ENCODE measurements around the gene JMJD1C.
A peak's percentile ranks its signal among the peaks of the same experiment; 100 is the strongest.

The JMJD1C gene

DNA sequence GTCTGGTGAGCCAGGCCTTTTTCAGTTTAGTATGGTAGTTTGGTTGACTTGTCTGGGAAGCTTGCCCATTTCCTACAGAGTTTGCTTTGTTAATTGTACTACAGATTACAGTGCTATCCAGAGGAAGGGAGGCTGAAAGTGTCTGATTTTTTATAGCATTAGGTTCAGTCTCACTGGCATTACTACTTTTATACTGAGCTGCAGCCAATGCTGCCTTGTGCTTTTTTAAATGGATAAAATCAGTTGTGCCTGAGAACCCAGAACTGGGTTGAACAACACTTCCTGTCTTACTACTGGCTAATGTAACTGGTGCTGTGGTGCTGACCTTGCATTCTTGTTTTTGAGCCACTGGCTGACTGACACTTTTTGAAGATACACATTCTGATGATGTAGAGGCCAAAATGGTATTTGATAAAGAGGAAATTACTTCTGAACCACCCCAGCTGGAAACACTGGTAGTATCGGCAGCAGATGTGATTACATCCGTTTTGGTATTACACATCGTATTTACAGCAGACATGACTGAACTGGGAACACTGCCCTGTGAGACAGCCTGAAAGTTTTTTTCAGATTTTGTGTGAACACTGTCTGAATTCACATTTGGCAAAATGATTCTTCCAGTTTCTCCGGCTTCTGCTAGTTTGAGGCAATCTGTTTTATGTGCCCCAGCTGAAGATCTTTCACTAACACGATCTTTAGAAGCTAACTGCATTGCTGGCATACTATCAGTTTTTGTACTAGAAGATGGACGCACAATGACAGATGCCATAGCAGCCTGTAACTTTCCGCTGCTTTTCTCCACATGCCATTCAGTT lies 258.6 kb downstream of the JMJD1C start:
- peak; percentile 54 for DNase-seq

DNA sequence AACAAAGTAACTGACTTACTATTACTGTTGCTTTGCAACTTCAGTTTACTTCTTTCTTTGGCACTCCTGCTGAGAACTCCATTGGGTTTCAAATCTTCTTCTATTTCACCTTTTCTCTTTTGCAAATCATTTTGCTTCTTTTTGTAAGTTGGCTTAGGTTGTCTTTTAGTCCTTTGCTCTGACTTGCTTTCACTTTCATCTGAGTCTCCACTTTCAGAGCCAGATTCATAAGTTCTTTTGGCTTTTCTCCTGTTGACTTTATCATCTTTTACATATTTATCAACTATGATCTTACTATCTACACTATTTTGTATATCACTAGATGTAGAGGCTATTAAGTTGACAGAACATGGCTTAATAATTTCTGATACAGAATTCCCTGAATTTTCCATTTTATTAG lies 259.2 kb downstream of the JMJD1C start:
- DNase-seq, result no peak

DNA sequence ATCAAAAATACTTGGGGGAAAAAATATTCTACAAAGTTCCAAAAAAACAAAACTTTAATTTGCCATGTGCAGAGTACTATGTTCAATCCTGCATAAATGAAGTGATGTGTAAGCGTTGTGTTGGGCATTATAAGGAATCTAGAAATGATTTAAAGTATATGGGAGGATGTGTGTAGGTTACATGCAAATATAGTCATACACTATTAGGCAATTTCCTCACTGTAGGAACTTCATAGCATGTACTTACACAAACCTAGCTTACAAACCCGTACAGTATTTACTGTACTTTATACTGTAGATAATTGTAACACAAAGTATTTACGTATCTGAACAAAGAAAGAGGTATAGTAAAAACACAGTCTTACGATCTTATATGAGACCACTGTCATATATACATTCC lies 260.4 kb downstream of the JMJD1C start:
- DNase-seq, result no peak

DNA sequence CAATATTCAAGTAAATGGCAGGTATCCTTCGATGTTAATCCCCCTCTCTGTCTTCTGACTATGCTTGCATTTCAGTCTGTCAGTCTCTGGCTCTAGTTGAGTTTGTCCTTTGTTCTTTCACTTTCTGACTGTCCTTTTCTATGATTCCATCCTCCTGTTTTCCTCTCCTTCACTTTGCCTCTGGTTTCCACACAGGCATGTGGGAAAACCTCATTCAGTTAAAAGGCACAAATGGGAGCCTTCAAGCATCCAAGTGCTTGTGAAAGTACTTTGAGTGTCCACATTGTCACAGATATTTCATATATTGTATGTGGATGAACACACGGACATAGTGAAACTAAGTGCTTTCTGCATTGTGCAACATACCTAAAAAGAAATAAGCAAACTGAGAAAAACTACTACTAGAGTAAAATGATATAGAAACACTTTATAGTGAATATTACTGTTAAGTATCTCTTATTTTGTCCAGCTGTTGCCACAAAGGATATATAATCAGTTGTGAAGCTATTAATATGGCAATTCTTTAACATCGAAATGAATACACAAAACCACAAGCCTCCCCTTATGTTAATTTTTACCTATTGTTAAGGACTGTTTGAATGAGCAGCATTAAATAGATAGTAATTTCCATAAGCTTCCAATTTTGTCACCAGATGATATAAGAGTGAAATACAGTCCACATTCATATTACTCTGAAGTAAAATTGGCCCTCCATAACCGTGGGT lies 260.9 kb downstream of the JMJD1C start:
- DNase-seq, result no peak

DNA sequence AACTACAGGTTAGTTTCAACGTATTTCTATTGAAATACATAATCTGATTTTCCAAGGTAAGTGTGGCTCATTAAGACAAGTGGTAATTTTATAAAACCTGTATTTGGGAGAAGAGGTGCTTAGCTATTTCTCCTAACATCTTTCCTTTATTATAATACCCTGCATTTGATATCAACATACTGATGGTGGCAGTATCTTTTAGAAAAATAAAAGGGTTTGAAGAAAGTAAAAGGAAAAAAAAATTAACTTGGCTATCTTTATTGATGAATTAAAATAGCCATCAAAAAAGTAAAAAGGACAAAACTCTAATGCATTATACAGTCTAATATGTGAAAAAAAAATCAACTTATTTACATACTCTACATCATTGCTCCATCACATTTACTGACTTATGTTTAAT lies 264.7 kb downstream of the JMJD1C start:
- no peak for DNase-seq

DNA sequence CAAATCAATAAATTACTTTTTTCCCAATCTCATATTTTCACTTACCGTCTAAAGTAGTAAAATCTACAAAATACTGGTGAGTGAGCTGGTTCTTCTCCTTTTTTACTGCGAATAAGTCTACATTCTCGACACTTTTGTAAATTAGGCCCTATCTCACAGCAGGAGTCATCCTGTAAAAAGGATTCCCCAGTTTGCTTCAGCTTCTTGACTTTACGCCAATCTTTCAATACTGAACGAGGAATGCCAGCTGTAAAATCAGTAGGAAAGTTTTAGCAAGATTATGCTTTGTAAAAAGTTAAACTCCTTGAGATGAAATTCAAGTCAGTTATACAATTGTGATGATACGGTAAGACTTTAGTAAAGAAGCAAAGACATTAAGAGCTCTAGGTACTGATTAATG lies 265.3 kb downstream of the JMJD1C start:
- no peak for DNase-seq

DNA sequence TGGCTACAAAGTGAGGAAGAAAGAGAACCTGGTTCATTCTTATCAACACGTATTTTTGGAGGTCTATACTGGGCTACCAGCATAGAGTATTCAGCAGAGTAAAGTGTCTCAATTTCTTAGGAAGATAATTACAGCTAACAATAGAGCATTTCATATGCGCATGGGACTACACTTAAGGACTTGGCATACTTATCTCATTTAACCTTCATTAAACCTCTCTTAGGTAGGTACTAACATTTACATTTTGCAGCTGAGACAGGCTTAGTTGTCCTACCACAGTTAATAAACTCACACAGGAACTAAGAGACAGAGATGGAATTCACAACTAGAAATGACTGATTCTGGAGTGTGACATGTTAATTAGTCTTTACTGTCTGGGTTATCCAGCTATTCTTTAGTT lies 266.1 kb downstream of the JMJD1C start:
- no peak for DNase-seq

DNA sequence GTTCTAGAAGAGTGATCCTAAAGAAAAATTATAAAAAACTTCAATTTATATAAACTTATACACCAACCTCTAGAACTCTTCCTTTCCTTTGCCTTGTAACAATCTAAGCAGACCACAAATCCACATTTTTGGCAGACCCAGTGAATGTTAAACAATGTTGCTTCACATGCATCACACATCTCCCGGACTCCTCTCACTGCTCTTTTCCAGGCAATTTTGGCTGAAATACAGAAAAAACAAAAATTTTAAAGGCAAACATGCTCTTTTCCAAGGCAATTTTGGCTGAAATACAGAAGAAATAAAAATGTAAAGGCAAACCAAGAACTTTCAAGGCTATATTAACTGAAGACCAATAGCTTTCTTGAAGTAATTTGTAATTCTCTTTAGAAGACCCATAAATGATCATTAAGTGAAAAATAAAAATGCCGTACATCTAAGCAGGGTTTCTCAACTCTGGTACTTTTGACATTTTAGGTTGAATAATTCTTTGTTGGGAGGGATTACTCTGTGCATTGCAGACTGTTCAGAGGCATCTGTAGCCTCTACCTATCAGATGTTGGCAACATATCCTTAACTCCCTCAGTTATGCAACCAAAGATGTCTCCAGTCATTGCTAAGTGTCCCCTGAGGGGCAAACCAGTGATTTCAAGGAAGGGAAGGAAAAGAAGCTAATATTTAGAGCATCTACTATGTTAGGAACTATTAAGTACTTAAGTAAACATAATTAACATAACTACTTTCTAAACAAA lies 268.3 kb downstream of the JMJD1C start:
- peak; percentile 68 for DNase-seq

DNA sequence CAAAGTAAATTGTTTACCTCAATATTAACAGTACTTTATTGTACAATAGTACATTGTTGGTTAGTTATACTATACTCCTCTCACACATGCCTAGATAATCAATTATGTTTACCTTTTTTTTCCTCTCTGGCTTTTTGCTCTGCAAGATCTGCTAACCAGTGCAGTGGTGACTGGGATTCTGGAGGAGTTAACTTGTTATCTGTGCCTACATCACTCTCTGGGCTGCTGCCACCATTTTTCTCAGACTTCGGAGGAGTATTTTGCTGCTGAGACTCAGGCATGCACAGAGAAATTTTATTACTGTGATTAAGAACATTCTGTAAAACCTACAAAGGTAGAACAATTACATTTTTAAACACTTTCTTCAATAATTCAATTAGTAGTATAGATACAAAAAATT lies 273.0 kb downstream of the JMJD1C start:
- no peak for DNase-seq

DNA sequence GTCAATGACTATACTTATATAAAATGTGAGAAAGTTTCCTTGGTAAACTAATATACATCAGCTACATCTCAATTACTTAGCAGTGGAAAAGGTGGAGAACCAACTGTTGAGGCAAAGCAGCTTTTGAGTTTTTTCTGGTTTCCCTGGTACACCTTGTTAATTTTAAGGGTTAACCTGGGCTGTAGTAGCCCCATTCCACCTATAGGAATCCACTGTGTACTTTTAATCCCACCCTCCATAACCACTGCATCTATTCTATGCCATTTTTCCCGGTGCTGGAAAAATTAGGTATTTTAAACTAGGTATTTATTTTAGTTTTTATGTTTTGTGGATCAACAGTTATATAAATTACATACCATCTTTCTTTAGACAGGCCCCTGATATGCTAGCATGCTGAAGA lies 290.2 kb downstream of the JMJD1C start:
- DNase-seq, result no peak

DNA sequence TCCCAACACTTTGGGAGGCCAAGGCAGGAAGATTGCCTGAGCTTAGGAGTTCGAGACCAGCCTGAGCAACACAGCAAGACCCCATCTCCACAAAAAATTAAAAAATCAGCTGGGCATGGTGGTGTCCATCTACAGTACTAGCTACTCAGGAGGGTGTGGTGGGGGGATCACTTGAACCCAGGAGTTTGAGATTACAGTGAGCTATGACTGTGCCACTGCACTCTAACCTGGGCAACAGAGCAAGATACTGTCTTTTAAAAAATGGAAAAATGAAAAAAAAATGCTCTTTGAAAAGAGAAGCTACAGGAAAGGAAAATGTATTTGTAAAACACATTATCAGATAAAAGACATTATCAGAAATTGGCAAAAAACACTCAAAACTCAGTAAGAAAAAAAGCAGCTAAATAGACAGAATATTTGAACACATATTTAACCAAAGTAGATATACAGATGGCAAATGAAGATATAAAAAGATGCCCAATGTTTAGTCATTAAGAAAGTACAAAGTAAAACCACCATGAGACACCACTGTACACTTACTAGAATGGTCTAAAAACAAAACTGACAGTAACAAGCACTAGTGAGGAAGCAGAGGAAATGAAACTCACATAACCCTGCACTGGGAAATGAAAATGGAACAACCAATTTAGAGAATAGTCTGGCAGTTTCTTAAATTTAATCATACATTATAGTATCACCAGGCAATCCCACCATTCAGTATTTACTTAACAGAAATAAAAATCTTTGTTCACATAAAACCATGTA lies 292.1 kb downstream of the JMJD1C start:
- DNase-seq, result no peak

DNA sequence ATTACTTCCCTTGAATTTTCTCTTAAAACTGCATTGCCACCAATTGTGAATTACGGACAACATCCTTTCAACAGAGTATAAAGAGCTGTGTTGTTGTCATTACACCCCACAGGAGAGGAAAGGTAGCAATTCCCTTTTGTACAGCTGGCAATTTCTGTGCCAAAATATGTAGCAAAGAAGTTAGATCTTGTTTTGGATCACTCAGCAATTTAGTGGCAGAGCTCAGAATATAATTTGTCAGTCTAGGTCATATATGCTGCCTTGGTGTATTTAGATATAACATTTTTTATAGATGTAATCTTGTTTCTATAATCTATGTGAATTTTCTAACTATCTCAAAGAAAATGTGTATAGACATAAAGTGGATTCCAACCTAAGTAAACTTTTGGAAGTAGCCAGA lies 293.9 kb downstream of the JMJD1C start:
- no peak for DNase-seq

DNA sequence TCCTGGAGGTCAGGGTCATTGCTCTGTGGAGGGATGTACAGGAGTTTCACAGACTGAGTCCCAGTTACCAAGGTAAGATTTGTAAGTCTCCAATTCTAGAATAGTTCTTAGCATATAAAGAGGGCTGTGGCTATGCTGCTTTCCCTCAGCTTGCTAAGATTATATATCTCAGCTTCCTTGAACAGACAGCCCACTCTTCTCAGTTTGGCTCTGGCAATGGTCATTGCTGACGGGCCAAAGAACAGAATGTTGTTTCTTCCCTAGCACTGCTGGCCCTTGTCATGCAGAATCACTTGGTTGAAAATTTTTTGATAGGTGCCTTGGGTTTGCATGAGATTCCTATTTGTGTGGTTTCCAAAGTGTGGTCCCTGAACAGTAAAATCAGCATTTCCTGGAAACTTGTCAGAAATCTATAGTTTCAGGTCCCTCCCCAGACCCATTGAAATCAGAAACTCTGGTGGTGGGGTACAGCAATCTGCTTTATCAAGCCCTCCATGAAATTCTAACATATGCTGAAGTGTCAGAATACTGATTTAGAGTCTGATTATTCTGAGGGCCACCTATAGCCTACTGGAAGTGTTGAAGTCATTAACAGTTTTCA lies 294.4 kb downstream of the JMJD1C start:
- no peak for DNase-seq

DNA sequence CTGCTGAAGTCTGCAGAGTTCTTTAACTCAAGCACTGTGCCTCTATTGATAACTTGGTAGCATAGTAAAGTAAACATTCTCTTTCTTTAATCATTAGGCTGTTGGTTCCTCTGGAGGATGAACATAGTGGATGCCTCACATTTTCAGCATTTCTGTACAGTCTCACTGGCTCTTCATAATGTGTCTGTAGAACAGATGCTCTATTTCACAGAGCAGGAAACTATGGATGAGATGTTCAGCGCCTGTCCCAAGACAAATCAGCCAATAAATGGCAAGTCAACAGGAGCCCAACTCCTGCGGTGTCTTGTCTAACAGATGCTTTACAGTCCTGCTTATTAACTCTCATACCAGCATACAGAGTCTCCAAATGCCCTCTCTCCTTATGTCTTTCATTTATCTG lies 296.2 kb downstream of the JMJD1C start:
- no peak for DNase-seq

DNA sequence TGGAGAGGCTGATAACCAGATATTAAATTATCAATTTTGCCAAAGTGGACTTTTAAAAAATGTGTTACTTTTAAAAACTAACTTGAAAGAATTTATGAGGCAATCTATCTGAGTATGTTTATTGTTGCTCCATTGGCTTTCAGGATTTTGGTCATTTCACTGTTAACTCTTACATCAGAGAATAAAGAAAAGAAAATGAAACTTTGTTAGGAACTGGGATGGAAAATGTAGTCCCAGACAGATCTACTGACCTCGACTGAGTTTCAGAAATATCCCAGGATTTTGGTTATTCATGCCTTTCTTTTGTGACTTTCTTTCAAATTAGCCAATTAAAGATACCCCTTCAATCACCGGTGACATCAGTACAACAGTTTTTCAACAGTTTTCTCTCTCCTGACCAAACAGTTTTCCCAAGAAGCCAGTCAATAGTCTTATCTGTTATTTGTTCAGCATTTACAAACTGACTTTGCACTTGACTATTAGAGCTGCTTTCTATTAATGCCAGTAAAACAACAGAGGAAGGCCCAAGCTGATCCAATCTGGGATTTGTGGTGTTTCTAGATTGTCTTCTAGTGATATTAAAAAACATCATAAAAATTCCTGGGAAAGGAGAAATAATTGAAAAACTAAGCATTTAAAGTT lies 296.8 kb downstream of the JMJD1C start:
- DNase-seq, result no peak

DNA sequence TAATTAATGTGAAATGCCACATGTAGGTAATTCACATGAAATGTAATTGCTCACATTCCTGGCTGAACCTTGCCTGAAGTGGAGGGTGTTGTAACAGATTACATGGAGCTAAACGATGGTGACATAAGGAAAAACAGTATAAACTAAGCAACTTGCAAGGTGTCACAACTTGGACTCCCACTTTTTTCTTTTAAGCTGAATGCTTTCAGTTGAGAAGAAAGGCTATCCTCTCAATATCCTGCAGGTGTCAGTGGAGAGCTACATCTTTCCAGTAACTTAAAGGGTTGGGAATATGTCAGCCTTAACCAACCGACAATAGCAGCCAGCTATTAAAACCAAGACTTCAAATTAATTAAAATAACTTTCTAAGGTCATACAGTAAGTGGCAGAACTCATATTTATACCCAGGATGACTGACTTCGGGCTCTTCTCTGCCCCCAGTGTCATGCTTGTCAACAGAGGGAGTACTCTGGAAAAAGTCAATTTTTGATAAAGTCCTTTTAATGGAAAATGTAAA lies 299.0 kb downstream of the JMJD1C start:
- peak; percentile 89 for DNase-seq

DNA sequence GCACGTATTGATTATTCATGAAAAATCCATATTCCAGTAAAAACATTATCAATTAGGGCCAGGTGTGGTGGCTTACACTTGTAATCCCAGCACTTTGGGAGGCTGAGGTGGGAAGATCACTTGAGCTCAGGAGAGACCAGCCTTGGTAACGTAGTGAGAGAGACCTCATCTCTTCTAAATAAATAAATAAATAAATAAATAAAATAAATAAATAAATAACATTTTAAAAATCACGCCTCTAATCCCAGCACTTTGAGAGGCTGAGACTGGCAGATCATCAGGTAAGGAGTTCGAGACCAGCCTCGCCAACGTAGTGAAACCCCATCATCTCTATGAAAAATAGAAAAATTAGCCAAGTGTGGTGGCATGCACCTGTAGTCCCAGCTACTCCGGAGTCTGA lies 300.5 kb downstream of the JMJD1C start:
- DNase-seq, result no peak

DNA sequence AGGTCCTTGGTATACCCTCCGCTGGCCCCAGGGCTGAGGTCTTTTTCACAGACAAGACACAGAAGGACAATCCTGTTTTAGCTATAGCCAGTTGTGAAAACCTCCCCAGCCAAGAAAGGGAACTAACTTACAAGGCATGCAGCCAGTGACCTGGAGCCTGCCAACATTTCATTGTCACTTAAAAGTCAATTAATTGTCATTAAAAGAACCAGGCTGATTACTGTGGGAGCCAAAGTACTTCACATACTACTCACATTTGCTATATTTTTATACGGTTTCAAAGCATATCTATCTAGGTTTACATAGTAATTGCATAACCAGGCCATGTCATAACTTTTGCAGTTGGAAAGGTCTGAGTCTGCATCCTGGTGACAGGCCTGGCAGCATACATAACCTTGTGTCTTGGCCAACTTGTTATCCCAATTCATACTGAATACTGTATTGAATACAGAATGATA lies 301.6 kb downstream of the JMJD1C start:
- no peak for DNase-seq

DNA sequence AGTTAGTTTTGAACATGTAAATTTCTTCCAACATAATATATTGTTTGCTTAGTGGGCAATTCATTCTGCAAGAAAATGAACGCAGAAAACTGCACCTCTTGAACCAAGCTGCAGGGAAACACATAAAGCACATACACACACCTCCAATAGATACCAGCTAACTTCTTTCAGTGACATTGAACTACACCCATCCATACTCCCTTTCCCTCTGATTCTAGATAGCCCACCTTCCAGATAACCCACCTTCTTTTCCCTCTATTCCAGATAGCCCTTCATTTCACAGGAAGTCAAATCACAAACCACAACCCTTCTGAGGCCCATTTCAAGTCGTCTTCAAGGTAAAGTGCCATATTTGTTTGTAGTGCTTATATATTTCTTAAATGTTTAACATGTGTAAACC lies 304.2 kb downstream of the JMJD1C start:
- no peak for DNase-seq

DNA sequence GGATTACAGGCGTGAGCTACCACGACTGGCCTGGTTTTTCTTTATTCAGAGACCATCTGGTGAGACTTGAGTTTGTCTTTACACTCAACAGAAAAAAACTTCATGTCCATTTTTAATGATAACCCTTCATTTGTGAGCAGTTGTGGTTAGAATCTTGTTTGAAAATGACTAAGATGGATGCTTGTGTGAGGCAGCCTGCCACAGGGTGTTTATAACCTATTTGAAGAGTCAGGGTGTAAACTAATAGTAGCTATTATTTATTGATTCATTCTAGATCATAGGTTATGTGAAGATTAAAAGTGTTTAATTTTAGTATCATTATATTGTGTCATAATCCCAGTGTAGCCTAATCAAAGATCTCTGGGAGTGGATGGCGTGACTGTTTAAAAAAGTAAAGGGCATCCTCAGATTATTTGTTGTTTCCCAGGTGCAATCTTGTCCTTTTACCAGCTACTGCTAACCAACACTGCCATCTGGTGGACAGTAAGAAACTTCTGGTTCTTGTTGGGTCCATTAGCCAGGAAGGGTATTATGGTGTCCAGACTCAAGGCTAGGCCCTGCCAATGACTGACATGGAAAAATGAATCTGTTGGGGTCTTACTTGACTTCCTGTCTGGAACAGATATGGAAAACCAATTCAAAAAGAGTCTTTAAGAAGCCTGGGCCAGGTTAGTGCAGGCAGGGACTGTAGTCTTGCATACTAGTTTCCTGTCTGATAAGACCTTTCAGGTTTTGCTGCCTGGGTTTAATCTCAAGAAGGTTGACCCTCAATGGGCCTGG lies 307.7 kb downstream of the JMJD1C start:
- peak; percentile 89 for DNase-seq

DNA sequence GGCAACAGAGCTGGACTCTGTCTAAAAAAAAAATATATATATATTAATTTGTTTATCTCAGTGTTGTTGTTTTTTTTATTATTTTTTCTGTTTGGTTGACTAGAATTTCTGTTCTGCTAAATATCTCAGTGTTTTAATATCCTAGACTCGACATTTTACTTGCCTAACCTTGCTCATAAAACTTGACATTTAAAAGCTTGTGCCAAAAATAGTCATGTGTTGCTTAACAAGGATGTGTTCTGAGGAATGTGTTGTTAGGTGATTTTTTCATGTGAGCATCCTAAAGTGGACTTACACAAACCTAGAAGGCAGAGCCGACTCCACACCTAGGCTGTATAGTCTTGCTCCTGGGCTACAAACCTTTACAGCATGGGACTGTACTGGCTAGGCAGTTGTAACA lies 309.5 kb downstream of the JMJD1C start:
- DNase-seq, result no peak

All from eye (tissue), 1 donor.